Medulla oblongata (tissue), 1 donor: ENCODE data around the gene KRT24.

ENCODE experiments used
- DNase-seq: peaks from one replicate; pipeline ENCODE4 v3.0.0-alpha.2; 2015; ENCODE audit errors: extremely low spot score

KRT24 gene

GRCh38 chr17:40694584-40694983 is 9.0 kb downstream of the KRT24 start:
- DNase-seq, result no peak

DNA sequence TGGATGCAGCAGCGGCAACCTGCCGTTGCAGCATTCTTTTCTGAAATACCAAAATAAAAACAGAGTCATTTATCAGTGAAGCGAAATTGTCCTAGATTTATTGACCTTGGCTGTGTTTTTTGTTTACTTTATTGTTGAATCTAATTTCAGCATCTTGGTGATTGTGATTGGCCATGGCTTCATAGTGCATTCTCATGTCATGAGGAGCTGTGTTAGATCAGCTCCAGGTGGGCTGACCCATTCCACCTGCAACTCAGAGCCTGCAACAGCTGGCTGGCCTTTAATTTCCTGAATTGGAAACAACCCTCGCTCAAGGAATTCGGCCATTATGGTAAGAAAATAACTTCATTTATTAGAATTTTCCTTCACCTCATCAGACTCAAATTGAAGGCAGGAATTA is 16.4 kb downstream of the KRT24 start:
- no peak for DNase-seq

GRCh38 chr17:40686192-40686591 is 17.4 kb downstream of the KRT24 start:
- no peak for DNase-seq

- no peak for DNase-seq
These were observed 22.6 kb downstream of the KRT24 start for GRCh38 chr17:40680998-40681397.

DNA sequence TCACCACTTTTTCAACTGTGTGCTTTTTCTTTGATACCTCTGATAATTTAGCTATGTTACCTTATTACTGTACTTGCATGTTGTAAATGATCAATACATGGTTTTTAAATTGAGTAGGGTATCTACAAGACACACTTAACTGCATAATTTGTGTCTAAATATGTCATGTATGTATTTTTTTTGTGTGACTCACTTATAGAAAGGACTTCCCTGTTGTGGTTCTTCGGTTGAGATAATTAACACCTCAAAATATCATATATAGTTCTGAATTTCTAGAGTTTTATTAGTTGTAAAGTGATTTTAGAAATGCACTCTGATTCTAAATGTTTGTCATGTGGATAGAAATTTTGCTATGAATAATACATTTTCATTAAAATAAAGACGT is 24.0 kb downstream of the KRT24 start:
- DNase-seq, result no peak

GRCh38 chr17:40678902-40679522 is 24.5 kb downstream of the KRT24 start:
- DNase-seq, result no peak

- no peak for DNase-seq
These were observed 27.6 kb downstream of the KRT24 start for GRCh38 chr17:40675905-40676304.

DNA sequence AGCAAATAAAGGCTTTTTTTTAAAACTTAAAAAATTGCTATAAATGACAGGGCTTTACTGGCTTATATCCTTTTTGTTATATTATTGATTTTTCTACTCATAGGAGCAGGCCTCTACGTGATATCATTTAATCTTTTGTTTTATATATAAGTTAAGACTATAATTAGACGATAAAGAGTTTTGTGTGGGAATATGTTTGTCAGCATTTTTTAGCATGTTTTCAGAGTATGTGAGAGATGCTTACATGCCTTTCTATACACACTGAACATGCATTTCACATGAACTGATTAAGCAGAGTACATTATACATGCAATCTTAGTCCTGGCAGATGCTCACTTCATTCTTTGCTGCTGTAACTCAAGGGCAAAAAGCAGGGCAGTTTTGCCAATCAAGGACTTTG is 30.9 kb downstream of the KRT24 start:
- no peak for DNase-seq

GRCh38 chr17:40671282-40671681 is 32.3 kb downstream of the KRT24 start:
- DNase-seq, result no peak

GRCh38 chr17:40666331-40666730 is 37.2 kb downstream of the KRT24 start:
- no peak for DNase-seq

GRCh38 chr17:40664582-40665333 is 38.8 kb downstream of the KRT24 start, which contains the start of gene KRT222:
Gene KRT222 (minus strand): TSS chr17:40665177. CDS start chr17:40665099, 78 bp downstream.
- no peak for DNase-seq

- DNase-seq, result no peak
These were observed 40.3 kb downstream of the KRT24 start for GRCh38 chr17:40663252-40663651.

DNA sequence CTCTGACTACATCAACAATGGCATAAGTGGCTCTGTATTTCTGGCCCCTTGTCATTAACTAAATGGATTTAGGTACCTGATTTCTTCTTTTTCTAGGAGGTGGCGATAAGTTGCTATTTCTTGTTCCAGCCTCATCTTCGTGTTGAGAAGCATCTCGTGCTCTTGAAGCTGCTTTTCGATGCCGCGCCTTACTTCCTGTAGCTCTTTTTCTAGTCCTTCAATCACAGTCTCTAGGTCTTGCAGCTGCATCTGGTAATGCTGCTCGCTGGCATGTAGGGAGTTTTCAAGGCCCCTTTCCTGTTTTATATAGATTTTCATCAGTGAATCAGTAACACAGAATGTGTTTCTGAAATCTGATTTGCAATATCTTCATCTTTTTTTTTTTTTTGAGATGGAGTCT is 43.6 kb downstream of the KRT24 start:
- no peak for DNase-seq

- no peak for DNase-seq
These were observed 45.2 kb downstream of the KRT24 start for GRCh38 chr17:40658396-40658795.

DNA sequence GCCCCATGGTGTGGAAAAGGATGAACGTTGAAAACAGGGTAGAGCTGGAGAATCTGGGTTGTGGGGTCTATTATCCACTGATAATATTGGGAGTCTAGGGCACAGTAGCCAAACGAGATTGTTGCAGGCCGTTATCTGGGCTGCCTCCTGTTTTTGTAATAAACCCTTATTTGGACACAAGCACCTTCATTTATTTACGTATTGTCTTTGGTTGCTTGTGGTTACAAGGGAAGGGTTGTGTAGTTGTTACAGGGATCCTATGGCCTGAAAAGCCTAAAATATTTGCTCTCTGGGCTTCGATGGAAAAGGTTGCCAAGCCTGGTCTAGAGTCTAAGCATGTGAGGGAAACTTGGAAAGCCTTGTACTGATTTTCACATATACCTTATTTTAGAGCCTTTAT is 51.6 kb downstream of the KRT24 start:
- DNase-seq, result no peak

GRCh38 chr17:40648384-40648968 is 55.1 kb downstream of the KRT24 start:
- no peak for DNase-seq
